ENCODE data around the gene ALG14. TPM values are rescaled to one million over a fixed set of nuclear protein-coding genes. Genes with fewer than 3 reads are reported as not detected.
"Not testable (repeated sequence)": the region's sequence is repeated elsewhere in the genome, so short reads cannot be mapped to it uniquely, and the experiment has no call there.

Gene ALG14
- total RNA-seq, 1 donor from 2014 or later: 5.0 TPM

DNA sequence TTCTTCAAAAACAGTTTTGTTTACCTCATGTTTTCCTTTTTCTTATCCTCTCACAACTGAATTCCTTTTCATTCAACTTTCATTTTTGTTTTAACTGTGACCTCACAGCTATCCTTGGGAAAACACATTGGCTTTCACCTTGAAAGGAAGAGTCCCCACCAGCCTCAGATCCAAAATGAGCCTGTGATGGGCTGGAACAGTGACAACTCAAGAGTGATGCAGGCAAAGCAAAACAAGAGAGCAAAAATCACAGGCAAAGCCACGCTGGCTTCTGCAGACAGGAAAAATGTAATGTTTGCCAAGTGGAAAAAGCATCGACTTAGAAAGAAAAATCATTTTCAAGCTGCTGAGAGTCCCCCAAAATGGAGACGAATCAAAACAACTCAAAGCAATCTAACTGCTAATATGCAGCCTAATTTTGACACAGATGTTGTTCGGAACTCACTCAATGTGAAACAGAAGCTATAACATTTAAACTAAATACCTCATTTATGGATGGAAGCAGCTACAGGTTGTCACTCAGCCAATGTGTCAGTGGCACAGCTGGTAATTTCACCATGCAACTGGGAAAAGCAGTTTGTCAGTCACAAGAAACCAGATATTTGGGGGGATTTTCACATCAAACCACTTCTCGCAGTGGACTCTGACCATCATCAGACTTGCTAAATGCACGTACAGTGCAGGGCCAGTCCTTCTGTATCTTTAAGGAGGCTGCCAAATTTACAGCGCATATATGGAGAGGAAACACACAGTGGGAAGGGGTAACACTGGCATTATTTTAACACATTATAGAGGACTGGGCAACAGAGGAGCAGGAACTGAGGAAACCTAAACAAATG is 50.7 kb downstream of the ALG14 start:
- no peak overlapping the region for H3K27ac Mint-ChIP-seq
- H3K36me3 Mint-ChIP-seq: peaks cover 4% of the 10 kb centered on the region
- DNase-seq (ENCODE audit: extremely low spot score, unreplicated experiment): no peak
- no peak overlapping the region for H3K4me3 Mint-ChIP-seq
- peaks cover 5% of the 10 kb centered on the region for H3K9me3 Mint-ChIP-seq
- no peaks in the 10 kb centered on the region for H3K27me3 Mint-ChIP-seq
- TF ChIP-seq, protein P1, sequence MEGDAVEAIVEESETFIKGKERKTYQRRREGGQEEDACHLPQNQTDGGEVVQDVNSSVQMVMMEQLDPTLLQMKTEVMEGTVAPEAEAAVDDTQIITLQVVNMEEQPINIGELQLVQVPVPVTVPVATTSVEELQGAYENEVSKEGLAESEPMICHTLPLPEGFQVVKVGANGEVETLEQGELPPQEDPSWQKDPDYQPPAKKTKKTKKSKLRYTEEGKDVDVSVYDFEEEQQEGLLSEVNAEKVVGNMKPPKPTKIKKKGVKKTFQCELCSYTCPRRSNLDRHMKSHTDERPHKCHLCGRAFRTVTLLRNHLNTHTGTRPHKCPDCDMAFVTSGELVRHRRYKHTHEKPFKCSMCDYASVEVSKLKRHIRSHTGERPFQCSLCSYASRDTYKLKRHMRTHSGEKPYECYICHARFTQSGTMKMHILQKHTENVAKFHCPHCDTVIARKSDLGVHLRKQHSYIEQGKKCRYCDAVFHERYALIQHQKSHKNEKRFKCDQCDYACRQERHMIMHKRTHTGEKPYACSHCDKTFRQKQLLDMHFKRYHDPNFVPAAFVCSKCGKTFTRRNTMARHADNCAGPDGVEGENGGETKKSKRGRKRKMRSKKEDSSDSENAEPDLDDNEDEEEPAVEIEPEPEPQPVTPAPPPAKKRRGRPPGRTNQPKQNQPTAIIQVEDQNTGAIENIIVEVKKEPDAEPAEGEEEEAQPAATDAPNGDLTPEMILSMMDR (conservative IDR thresholded peaks at IDR 0.05): no peak
- peaks cover 29% of the 10 kb centered on the region for H3K4me1 Mint-ChIP-seq (ENCODE audit: unreplicated experiment)

DNA sequence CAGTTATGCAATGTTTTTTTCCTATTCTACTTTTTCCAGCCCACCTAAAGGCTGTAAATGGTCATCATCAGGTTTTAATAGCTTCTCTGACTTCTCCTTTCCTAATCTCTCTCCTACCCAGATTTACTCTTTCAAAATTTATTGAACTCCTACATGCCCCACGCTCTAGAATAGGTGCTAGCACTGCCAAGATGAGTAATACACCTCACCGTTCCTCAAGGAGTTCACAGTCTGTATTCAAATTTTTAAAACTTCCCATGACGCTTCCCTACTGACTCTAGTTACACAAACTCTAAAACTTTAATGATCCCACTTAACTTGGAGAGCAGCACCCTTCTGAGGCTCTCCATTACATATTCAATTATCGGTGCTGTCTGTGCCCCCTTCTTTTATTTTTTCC is 51.6 kb downstream of the ALG14 start:
- TF ChIP-seq, protein P1 (conservative IDR thresholded peaks at IDR 0.05): no peak
- no peak for DNase-seq (ENCODE audit: extremely low spot score, unreplicated experiment)
- Mint-ChIP-seq H3K36me3 (peaks cover 4% of the 10 kb centered on the region), H3K4me3 (no peak overlapping the region), H3K27me3 (no peaks in the 10 kb centered on the region), H3K4me1 (ENCODE audit: unreplicated experiment) (peaks cover 29% of the 10 kb centered on the region), H3K9me3 (peaks cover 5% of the 10 kb centered on the region), H3K27ac (no peak overlapping the region)

DNA sequence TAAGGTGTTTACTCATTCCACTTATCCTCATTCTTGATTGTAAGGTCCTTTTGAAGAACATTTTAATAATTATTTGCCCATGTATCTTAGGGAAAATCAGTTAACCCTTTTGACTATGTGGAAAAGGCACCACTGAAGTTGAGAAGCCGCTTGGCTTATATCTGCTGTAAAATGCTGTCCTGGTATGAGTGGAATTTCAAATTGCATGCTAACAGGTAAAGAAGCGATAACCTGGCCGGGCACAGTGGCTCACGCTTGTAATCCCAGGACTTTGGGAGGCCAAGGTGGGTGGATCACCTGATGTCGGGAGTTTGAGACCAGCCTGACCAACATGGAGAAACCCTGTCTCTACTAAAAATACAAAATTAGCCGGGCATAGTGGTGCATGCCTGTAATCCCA is 53.3 kb downstream of the ALG14 start:
- not testable (repeated sequence) for H3K27ac Mint-ChIP-seq; H3K27me3 Mint-ChIP-seq; H3K36me3 Mint-ChIP-seq; H3K9me3 Mint-ChIP-seq; DNase-seq (ENCODE audit: extremely low spot score, unreplicated experiment); H3K4me3 Mint-ChIP-seq
- H3K4me1 Mint-ChIP-seq (ENCODE audit: unreplicated experiment): peaks cover 36% of the 10 kb centered on the region

DNA sequence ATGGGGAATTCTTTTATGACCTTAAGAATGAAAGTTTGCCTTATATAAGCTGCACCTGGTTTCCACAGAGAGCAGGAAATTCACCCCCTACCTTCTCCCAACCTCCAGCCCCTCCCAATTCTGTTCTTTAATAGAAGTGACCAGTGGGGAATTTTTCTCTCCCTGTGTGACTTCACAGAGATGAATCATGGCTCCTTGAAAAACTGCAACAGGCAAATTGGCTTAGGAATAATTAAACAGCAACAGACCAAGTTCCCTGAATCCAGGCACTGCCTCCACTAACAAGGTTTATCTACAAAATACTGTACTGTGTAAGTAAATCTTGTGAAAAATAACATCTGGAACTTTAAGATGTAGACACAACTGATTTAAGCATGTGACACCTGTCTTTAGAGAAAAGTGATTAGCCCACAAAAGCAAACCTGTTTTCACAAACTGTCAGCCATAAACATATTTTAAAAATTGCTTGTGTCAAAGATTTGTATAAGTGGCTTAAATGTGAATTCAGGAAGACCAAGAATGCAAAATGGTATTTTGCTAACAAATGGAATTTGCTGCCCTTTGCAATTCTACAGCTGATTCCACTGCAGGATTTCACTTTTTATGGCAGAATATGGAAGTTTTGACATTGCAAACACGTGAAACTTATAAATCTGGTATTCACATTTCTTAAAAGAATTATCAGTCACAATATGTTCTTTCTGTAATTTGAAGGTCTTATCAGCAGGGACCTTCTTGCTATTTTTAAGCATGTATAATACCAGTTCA is 54.0 kb downstream of the ALG14 start:
- no peaks in the 10 kb centered on the region for H3K27me3 Mint-ChIP-seq
- TF ChIP-seq, protein P1 (conservative IDR thresholded peaks at IDR 0.05): no peak
- H3K27ac Mint-ChIP-seq: peak overlapping the region; percentile 25
- H3K4me3 Mint-ChIP-seq: no peak overlapping the region
- H3K9me3 Mint-ChIP-seq: no peaks in the 10 kb centered on the region
- H3K4me1 Mint-ChIP-seq (ENCODE audit: unreplicated experiment): peaks cover 41% of the 10 kb centered on the region
- DNase-seq (ENCODE audit: extremely low spot score, unreplicated experiment): no peak
- H3K36me3 Mint-ChIP-seq: no peaks in the 10 kb centered on the region

DNA sequence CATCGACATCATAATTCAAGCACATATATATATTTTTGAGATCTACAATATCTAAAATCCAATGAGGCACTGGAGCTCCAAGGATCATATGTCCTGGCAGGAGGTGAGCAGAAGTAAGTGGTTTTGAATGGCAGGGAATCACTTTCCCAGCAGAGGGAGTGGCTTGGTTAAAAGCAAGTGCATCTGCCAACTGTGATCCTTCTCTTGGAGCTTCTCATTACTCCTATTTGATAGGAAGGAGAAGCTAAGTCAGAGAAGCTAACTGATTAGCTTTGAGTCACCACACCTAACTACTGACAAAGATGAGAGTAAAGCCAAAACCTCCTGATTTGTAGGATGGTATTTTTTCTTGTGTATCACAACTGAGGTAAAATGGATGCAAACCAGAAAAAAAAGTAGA is 55.0 kb downstream of the ALG14 start:
- DNase-seq (ENCODE audit: extremely low spot score, unreplicated experiment): no peak
- no peaks in the 10 kb centered on the region for H3K27me3 Mint-ChIP-seq
- no peak overlapping the region for H3K27ac Mint-ChIP-seq
- H3K9me3 Mint-ChIP-seq: no peaks in the 10 kb centered on the region
- TF ChIP-seq, protein P1 (conservative IDR thresholded peaks at IDR 0.05): no peak
- peaks cover 43% of the 10 kb centered on the region for H3K4me1 Mint-ChIP-seq (ENCODE audit: unreplicated experiment)
- H3K36me3 Mint-ChIP-seq: no peaks in the 10 kb centered on the region
- H3K4me3 Mint-ChIP-seq: no peak overlapping the region

DNA sequence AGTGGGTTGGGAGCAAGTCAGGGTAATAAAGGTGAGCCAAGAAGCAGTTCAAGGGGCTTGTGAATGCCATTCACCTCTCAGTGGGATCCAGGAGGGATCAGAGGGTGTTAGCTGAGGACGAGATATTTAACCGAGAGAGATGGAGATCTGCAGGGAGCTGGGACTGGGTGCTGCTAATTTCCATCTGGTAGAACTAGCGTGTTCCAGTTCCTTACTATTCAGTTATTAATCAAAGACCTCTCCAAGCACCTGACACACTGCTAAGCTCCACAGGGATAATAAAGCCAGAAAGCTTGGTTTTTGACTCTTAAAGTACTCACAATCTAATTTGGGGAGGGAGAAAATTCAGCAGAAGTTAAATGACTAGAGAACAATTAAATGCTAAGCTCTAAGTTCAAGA is 57.7 kb downstream of the ALG14 start:
- Mint-ChIP-seq H3K4me3 (no peak overlapping the region), H3K9me3 (no peaks in the 10 kb centered on the region)

More for the DNA sequence above, 57.7 kb downstream of the ALG14 start:
- TF ChIP-seq, protein P1 (conservative IDR thresholded peaks at IDR 0.05): no peak
- peaks cover 24% of the 10 kb centered on the region for H3K4me1 Mint-ChIP-seq (ENCODE audit: unreplicated experiment)
- H3K27ac Mint-ChIP-seq: no peak overlapping the region
- no peaks in the 10 kb centered on the region for H3K36me3 Mint-ChIP-seq
- no peak for DNase-seq (ENCODE audit: extremely low spot score, unreplicated experiment)
- no peaks in the 10 kb centered on the region for H3K27me3 Mint-ChIP-seq
